ENCODE results near the gene DIP2A.

DIP2A gene

GRCh38 chr21:46600305-46600704 is 141.6 kb downstream of the DIP2A start:
- H3K36me3 ChIP-seq (ENCODE audit: insufficient read depth, low read length): no peaks in the 10 kb centered on the region
- H3K4me3 ChIP-seq (ENCODE audit: low read depth in 1 of 2, low read length in 2 of 2): no peak overlapping the region
- no peak for ATAC-seq (ENCODE audit: insufficient read depth, low read depth)
- 0 out of 2 replicates have a peak, but pooled peaks cover 2% of the 10 kb centered on the region for H3K4me1 ChIP-seq (ENCODE audit: insufficient read depth, low read length)
- no peaks in the 10 kb centered on the region for H3K79me2 ChIP-seq (ENCODE audit: insufficient read depth, low read length)
- H3K27ac ChIP-seq (ENCODE audit: low read length): no peak overlapping the region
- no peak overlapping the region for H2AFZ ChIP-seq (ENCODE audit: low read depth, low read length)
- H3K27me3 ChIP-seq (ENCODE audit: insufficient read depth, low read length, poor library complexity): no peaks in the 10 kb centered on the region
- H3K9me3 ChIP-seq (ENCODE audit: insufficient read depth, low read length, severe bottlenecking): peaks cover 6% of the 10 kb centered on the region
- DNase-seq: no peak
- H3K4me2 ChIP-seq (ENCODE audit: insufficient read depth, low read length): no peak overlapping the region
- no peaks in the 10 kb centered on the region for H4K20me1 ChIP-seq (ENCODE audit: insufficient read depth, low read length)
- no peak overlapping the region for H3K9ac ChIP-seq (ENCODE audit: low read depth, low read length)
- TF ChIP-seq EZH2 (IDR thresholded peaks at IDR 0.05; ENCODE audit: borderline replicate concordance, low read depth, low read length, severe bottlenecking): no peak
- TF ChIP-seq, protein P1, sequence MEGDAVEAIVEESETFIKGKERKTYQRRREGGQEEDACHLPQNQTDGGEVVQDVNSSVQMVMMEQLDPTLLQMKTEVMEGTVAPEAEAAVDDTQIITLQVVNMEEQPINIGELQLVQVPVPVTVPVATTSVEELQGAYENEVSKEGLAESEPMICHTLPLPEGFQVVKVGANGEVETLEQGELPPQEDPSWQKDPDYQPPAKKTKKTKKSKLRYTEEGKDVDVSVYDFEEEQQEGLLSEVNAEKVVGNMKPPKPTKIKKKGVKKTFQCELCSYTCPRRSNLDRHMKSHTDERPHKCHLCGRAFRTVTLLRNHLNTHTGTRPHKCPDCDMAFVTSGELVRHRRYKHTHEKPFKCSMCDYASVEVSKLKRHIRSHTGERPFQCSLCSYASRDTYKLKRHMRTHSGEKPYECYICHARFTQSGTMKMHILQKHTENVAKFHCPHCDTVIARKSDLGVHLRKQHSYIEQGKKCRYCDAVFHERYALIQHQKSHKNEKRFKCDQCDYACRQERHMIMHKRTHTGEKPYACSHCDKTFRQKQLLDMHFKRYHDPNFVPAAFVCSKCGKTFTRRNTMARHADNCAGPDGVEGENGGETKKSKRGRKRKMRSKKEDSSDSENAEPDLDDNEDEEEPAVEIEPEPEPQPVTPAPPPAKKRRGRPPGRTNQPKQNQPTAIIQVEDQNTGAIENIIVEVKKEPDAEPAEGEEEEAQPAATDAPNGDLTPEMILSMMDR (IDR thresholded peaks at IDR 0.05; ENCODE audit: borderline replicate concordance, extremely low read depth, low read length, poor library complexity, severe bottlenecking): no peak

GRCh38 chr21:46600978-46601377 is 142.3 kb downstream of the DIP2A start:
- Histone ChIP-seq H3K4me2 (ENCODE audit: insufficient read depth, low read length) (no peak overlapping the region), H4K20me1 (ENCODE audit: insufficient read depth, low read length) (no peaks in the 10 kb centered on the region), H3K9me3 (ENCODE audit: insufficient read depth, low read length, severe bottlenecking) (no peaks in the 10 kb centered on the region), H2AFZ (ENCODE audit: low read depth, low read length) (no peak overlapping the region), H3K27me3 (ENCODE audit: insufficient read depth, low read length, poor library complexity) (no peaks in the 10 kb centered on the region), H3K79me2 (ENCODE audit: insufficient read depth, low read length) (no peaks in the 10 kb centered on the region), H3K36me3 (ENCODE audit: insufficient read depth, low read length) (no peaks in the 10 kb centered on the region), H3K4me1 (ENCODE audit: insufficient read depth, low read length) (peaks cover 8% of the 10 kb centered on the region), H3K4me3 (ENCODE audit: low read depth in 1 of 2, low read length in 2 of 2) (no peak overlapping the region), H3K27ac (ENCODE audit: low read length) (no peak overlapping the region), H3K9ac (ENCODE audit: low read depth, low read length) (no peak overlapping the region)
- TF ChIP-seq EZH2 (IDR thresholded peaks at IDR 0.05; ENCODE audit: borderline replicate concordance, low read depth, low read length, severe bottlenecking): no peak
- TF ChIP-seq, protein P1 (IDR thresholded peaks at IDR 0.05; ENCODE audit: borderline replicate concordance, extremely low read depth, low read length, poor library complexity, severe bottlenecking): no peak
- ATAC-seq (ENCODE audit: insufficient read depth, low read depth) (no peak), DNase-seq (no peak)

DNA sequence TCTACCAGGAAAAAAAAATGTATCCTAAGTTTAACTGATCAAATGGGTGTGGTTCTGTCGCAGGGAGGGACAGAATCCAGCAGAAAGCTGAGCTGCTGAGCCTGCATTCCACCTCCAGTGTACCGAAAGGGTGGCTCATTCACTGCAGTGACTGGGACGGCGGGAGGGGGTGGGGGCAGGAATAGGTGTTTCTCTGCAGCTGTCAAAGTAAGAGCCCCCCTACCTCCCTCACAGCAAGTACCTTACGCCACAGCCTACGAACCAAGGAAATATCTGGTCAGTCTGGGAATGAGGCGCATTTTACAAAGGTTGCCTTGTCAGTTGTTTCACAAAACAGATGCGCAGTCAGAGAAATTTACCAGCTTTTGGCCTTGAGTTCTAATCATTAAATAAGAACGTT is 144.5 kb downstream of the DIP2A start:
- no peaks in the 10 kb centered on the region for H3K79me2 ChIP-seq (ENCODE audit: insufficient read depth, low read length)
- H3K9ac ChIP-seq (ENCODE audit: low read depth, low read length): no peak overlapping the region
- H3K4me2 ChIP-seq (ENCODE audit: insufficient read depth, low read length): no peak overlapping the region
- H3K4me3 ChIP-seq (ENCODE audit: low read depth in 1 of 2, low read length in 2 of 2): no peak overlapping the region
- ATAC-seq (ENCODE audit: insufficient read depth, low read depth) (no peak), DNase-seq (no peak)
- H3K36me3 ChIP-seq (ENCODE audit: insufficient read depth, low read length): no peaks in the 10 kb centered on the region
- no peak overlapping the region for H2AFZ ChIP-seq (ENCODE audit: low read depth, low read length)
- H3K27ac ChIP-seq (ENCODE audit: low read length): no peak overlapping the region
- no peaks in the 10 kb centered on the region for H3K27me3 ChIP-seq (ENCODE audit: insufficient read depth, low read length, poor library complexity)
- H3K4me1 ChIP-seq (ENCODE audit: insufficient read depth, low read length): peaks cover 16% of the 10 kb centered on the region
- no peaks in the 10 kb centered on the region for H4K20me1 ChIP-seq (ENCODE audit: insufficient read depth, low read length)
- no peak for TF ChIP-seq EZH2 (IDR thresholded peaks at IDR 0.05; ENCODE audit: borderline replicate concordance, low read depth, low read length, severe bottlenecking)
- TF ChIP-seq, protein P1 (IDR thresholded peaks at IDR 0.05; ENCODE audit: borderline replicate concordance, extremely low read depth, low read length, poor library complexity, severe bottlenecking): no peak
- no peaks in the 10 kb centered on the region for H3K9me3 ChIP-seq (ENCODE audit: insufficient read depth, low read length, severe bottlenecking)

Data from DND-41 (cell line).